ENCODE data around the gene C1GALT1C1L. TPM values are rescaled to one million over a fixed set of nuclear protein-coding genes. Genes with fewer than 3 reads are reported as not detected.
A peak's percentile ranks its signal among the peaks of the same experiment; 100 is the strongest.
"Not testable (repeated sequence)": the region's sequence is repeated elsewhere in the genome, so short reads cannot be mapped to it uniquely, and the experiment has no call there.

The C1GALT1C1L gene
- total RNA-seq, 1 experiment from 2014 or later: 1.3 TPM

DNA sequence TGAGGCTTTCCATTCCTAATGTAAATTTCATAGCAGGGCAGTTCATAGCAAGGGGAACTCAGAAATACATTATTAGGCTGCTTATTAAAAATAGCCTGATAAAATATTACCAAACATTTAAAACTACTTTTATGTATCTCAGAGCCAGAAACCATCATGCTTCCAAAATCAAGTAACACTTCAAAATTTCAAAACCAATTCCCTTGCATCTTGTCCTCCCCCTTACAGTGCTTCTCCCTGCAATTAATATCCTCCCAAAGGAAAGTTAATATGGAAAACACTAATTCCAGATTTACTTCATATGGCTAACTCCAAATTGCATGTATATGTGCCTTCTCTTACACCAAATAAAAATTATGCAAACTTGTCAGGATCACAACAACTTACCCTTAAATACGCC, 32.5 kb downstream of the C1GALT1C1L start:
- TF ChIP-seq, protein P1, sequence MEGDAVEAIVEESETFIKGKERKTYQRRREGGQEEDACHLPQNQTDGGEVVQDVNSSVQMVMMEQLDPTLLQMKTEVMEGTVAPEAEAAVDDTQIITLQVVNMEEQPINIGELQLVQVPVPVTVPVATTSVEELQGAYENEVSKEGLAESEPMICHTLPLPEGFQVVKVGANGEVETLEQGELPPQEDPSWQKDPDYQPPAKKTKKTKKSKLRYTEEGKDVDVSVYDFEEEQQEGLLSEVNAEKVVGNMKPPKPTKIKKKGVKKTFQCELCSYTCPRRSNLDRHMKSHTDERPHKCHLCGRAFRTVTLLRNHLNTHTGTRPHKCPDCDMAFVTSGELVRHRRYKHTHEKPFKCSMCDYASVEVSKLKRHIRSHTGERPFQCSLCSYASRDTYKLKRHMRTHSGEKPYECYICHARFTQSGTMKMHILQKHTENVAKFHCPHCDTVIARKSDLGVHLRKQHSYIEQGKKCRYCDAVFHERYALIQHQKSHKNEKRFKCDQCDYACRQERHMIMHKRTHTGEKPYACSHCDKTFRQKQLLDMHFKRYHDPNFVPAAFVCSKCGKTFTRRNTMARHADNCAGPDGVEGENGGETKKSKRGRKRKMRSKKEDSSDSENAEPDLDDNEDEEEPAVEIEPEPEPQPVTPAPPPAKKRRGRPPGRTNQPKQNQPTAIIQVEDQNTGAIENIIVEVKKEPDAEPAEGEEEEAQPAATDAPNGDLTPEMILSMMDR (IDR thresholded peaks at IDR 0.05; ENCODE audit: unreplicated experiment): no peak
- Mint-ChIP-seq H3K36me3 (ENCODE audit: insufficient read depth, unreplicated experiment) (no peaks in the 10 kb centered on the region), H3K4me3 (ENCODE audit: low read depth, unreplicated experiment) (no peak overlapping the region), H3K4me1 (ENCODE audit: low read depth, unreplicated experiment) (no peaks in the 10 kb centered on the region), H3K27me3 (ENCODE audit: unreplicated experiment) (no peaks in the 10 kb centered on the region), H3K9me3 (ENCODE audit: low read depth, unreplicated experiment) (peaks cover 3% of the 10 kb centered on the region), H3K27ac (ENCODE audit: unreplicated experiment) (no peak overlapping the region)
- no peak for DNase-seq
- CTCF ChIA-PET: no interaction called here
- no TSS peak for BruUV-seq (replicated peaks)
- intact Hi-C loops (cut with micrococcal nuclease; ENCODE audit: unreplicated experiment): loop anchor here (10.0 kb wide), 1 partner anchor 51 kb away; no protein-coding TSS in a partner anchor

DNA sequence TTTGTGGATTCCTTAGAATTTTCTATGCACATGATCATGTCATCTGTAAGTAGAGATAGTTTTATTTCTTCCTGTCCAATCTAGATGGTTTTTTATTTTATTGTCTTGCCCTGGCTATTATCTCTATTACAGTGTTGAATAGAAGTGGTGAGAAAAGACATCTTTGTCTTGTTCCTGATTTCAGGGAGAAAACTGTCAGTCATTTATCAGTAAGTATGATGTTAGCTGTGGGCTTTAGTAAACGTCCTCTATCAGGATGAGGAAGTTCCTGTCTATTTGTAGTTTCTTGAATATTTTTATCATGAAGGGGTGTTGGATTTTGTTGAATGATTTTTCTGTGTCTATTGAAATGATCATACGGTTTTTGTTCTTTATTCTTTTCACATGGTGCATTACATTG, 33.9 kb downstream of the C1GALT1C1L start:
- Mint-ChIP-seq H3K4me3 (ENCODE audit: low read depth, unreplicated experiment) (no peak overlapping the region), H3K4me1 (ENCODE audit: low read depth, unreplicated experiment) (peaks cover 8% of the 10 kb centered on the region), H3K27ac (ENCODE audit: unreplicated experiment) (no peak overlapping the region), H3K9me3 (ENCODE audit: low read depth, unreplicated experiment) (peaks cover 3% of the 10 kb centered on the region), H3K36me3 (ENCODE audit: insufficient read depth, unreplicated experiment) (peaks cover 8% of the 10 kb centered on the region), H3K27me3 (ENCODE audit: unreplicated experiment) (no peaks in the 10 kb centered on the region)
- intact Hi-C loops (cut with micrococcal nuclease; ENCODE audit: unreplicated experiment): loop anchor here (10.0 kb wide), 1 partner anchor 52 kb away; no protein-coding TSS in a partner anchor
- no peak for DNase-seq
- CTCF ChIA-PET: no interaction called here
- TF ChIP-seq, protein P1 (IDR thresholded peaks at IDR 0.05; ENCODE audit: unreplicated experiment): no peak
- no TSS peak for BruUV-seq (replicated peaks)

DNA sequence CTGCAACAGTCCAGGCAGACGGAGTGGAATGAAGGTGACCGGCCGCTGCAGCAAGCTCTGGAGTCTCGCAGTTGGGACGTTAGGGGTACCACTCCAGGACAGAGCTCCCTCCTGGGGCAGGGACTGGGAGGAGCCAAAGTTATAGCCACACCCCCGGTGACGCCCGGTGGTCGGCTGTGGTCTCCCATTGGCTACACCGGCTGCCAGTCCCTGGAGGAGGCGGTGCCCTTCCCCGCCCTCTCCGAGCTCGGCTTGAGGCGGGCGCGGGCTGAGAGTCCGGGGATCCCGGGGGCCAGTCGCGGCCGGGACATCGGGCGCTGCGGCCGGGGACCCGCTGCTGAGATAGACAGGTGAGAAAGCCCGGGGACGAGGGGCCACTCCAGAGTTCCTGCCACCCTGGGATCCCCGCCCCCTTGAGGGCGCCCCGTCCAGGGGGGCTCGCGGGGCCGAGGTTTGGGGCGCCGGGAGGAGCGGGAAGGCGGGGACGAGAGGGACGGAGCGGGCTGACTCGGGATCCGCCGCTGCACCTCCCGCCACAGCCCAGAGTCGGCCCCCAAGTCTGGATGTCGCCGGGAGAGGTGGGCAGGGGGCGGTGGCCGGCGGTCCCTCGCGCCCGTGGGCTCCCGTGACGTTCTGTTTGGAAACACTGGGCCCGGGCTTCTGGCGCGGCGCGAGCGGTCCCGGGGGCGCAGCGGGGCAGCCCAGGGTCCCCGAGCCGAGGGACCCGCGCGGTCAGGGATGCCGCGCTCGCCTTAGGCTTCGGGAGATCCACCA, 39.0 kb downstream of the C1GALT1C1L start, which contains the start of gene PLEKHH2:
Gene PLEKHH2, plus strand, starts transcription at position 231 of the 774 bp plus-strand sequence. CDS start 7,414 bp downstream, outside the sequence.
- H3K4me1 Mint-ChIP-seq (ENCODE audit: low read depth, unreplicated experiment): peaks cover 50% of the 10 kb centered on the region
- intact Hi-C loops (cut with micrococcal nuclease; ENCODE audit: unreplicated experiment): no loop called here
- H3K27me3 Mint-ChIP-seq (ENCODE audit: unreplicated experiment): no peaks in the 10 kb centered on the region
- DNase-seq: peak; percentile 98
- H3K4me3 Mint-ChIP-seq (ENCODE audit: low read depth, unreplicated experiment): peak within 1 kb of the TSS; percentile 78
- CTCF ChIA-PET: interaction anchor here (0.7 to 1.4 kb wide), 4 partner anchors 11 to 824 kb away, joined by 3 to 5 read pairs (median 4); no protein-coding TSS in a partner anchor
- peak within 1 kb of the TSS; percentile 55 for H3K27ac Mint-ChIP-seq (ENCODE audit: unreplicated experiment)
- TF ChIP-seq, protein P1 (IDR thresholded peaks at IDR 0.05; ENCODE audit: unreplicated experiment): no peak
- H3K36me3 Mint-ChIP-seq (ENCODE audit: insufficient read depth, unreplicated experiment): peaks cover 19% of the 10 kb centered on the region
- no TSS peak for BruUV-seq (replicated peaks)
- H3K9me3 Mint-ChIP-seq (ENCODE audit: low read depth, unreplicated experiment): peaks cover 3% of the 10 kb centered on the region

DNA sequence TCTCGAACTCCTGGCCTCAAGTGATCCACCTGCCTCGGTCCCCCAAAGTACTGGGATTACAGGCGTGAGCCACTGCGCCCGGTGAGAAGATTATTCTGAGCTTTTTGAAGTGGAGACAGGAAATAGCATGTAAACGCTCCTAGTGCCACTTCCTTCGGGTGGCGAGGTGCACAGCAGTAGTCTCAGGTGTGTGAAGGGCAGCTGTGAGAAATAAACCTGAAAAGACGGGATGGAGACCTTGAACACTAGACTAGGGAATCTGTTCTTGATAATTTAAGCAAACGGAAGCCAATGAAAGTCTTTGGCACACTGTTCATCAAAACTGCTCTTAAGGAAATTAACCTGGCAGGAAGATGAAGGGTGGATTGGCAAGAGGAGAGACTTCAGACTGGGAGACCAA, 39.6 kb downstream of the C1GALT1C1L start:
- Mint-ChIP-seq H3K4me1 (ENCODE audit: low read depth, unreplicated experiment) (peaks cover 50% of the 10 kb centered on the region), H3K27ac (ENCODE audit: unreplicated experiment) (peak overlapping the region; percentile 55), H3K4me3 (ENCODE audit: low read depth, unreplicated experiment) (peak overlapping the region; percentile 78), H3K27me3 (ENCODE audit: unreplicated experiment) (no peaks in the 10 kb centered on the region), H3K36me3 (ENCODE audit: insufficient read depth, unreplicated experiment) (peaks cover 19% of the 10 kb centered on the region), H3K9me3 (ENCODE audit: low read depth, unreplicated experiment) (peaks cover 3% of the 10 kb centered on the region)
- BruUV-seq (replicated peaks): no TSS peak
- intact Hi-C loops (cut with micrococcal nuclease; ENCODE audit: unreplicated experiment): no loop called here
- TF ChIP-seq, protein P1 (IDR thresholded peaks at IDR 0.05; ENCODE audit: unreplicated experiment): no peak
- DNase-seq: peak; percentile 5
- CTCF ChIA-PET: interaction anchor here (0.7 to 1.4 kb wide), 4 partner anchors 11 to 824 kb away, joined by 3 to 5 read pairs (median 4); no protein-coding TSS in a partner anchor

DNA sequence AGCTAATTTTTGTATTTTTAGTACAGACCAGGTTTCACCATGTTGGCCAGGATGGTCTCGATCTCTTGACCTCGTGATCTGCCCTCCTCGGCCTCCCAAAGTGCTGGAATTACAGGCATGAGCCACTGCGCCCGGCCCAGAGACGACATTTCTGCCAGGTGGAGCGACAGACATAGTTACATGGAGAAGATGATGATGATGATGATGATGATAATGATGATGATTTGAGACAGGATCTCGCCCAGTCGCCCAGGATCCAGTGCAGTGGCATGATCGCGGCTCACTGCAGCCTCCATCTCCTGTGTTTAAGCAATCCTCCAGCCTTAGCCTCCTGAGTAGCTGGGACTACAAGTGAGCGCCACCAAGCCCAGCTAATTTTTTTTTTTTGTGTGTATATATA, 40.1 kb downstream of the C1GALT1C1L start:
- Mint-ChIP-seq H3K4me3 (ENCODE audit: low read depth, unreplicated experiment) (peak overlapping the region; percentile 78), H3K4me1 (ENCODE audit: low read depth, unreplicated experiment) (peaks cover 50% of the 10 kb centered on the region), H3K36me3 (ENCODE audit: insufficient read depth, unreplicated experiment) (peaks cover 19% of the 10 kb centered on the region), H3K27ac (ENCODE audit: unreplicated experiment) (peak overlapping the region; percentile 55)
- DNase-seq; intact Hi-C loops (cut with micrococcal nuclease; ENCODE audit: unreplicated experiment); BruUV-seq (replicated peaks); H3K27me3 Mint-ChIP-seq (ENCODE audit: unreplicated experiment); H3K9me3 Mint-ChIP-seq (ENCODE audit: low read depth, unreplicated experiment): not testable (repeated sequence)
- CTCF ChIA-PET: interaction anchor here (0.7 to 1.4 kb wide), 5 partner anchors 12 to 823 kb away, joined by 3 to 5 read pairs (median 4); no protein-coding TSS in a partner anchor
